IMR-90 (cell line): ENCODE data around the gene SDK1.

ENCODE experiments used
- BHLHE40 ChIP-seq: fragments of 150-350 bp; IDR thresholded peaks from 2 replicates; pipeline ENCODE4 v1.6.1; 2016; ENCODE audit warnings: mild to moderate bottlenecking, low read depth, low read length
- CEBPB ChIP-seq: IDR thresholded peaks from 2 replicates; pipeline ENCODE4 v1.6.1; 2012; ENCODE audit warnings: low read depth, low read length, improper control_type of control experiment
- CHD1 ChIP-seq: IDR thresholded peaks from 2 replicates; pipeline ENCODE4 v1.6.1; 2012; ENCODE audit warnings: low read depth, low read length, improper control_type of control experiment
- CTCF ChIP-seq: conservative IDR thresholded peaks from 2 replicates; pipeline ENCODE4 v1.5.1; 2012; ENCODE audit warnings: mild to moderate bottlenecking, low read depth, low read length, improper control_type of control experiment
- ELK1 ChIP-seq: fragments of 150-350 bp; IDR thresholded peaks from 2 replicates; pipeline ENCODE4 v1.6.1; 2016; ENCODE audit warnings: low read depth, mild to moderate bottlenecking, low read length, moderate library complexity, borderline replicate concordance
- FOS ChIP-seq: fragments of 150-350 bp; IDR thresholded peaks from 2 replicates; pipeline ENCODE4 v1.6.1; 2016; ENCODE audit warnings: low read depth, low read length
- MAFK ChIP-seq: IDR thresholded peaks from 2 replicates; pipeline ENCODE4 v1.6.1; 2012; ENCODE audit warnings: low read depth, low read length, improper control_type of control experiment
- MXI1 ChIP-seq: IDR thresholded peaks from 2 replicates; pipeline ENCODE4 v1.6.1; 2012; ENCODE audit warnings: low read depth, mild to moderate bottlenecking, low read length, moderate library complexity, borderline replicate concordance
- POLR2A ChIP-seq: IDR thresholded peaks from 2 replicates; pipeline ENCODE4 v1.6.1; 2012; ENCODE audit warnings: mild to moderate bottlenecking, low read depth, low read length
- RAD21 ChIP-seq: IDR thresholded peaks from 2 replicates; pipeline ENCODE4 v1.6.1; 2012; ENCODE audit warnings: low read length, improper control_type of control experiment
- RCOR1 ChIP-seq: IDR thresholded peaks from 2 replicates; pipeline ENCODE4 v1.6.1; 2012; ENCODE audit warnings: mild to moderate bottlenecking, low read length, improper control_type of control experiment; ENCODE audit not compliant: insufficient replicate concordance
- RFX5 ChIP-seq: IDR thresholded peaks from 2 replicates; pipeline ENCODE4 v1.8.0; 2012; ENCODE audit warnings: low read depth, mild to moderate bottlenecking, low read length, moderate library complexity
- SMC3 ChIP-seq: fragments of 150-350 bp; IDR thresholded peaks from 2 replicates; pipeline ENCODE4 v1.6.1; 2016; ENCODE audit warnings: low read depth, mild to moderate bottlenecking, antibody characterized with exemption, low read length, moderate library complexity
- USF2 ChIP-seq: fragments of 150-350 bp; IDR thresholded peaks from 2 replicates; pipeline ENCODE4 v1.6.1; 2017; ENCODE audit warnings: mild to moderate bottlenecking, antibody characterized with exemption, low read length, low read depth

- TF ChIP-seq POLR2A (no peak), CTCF (no peak), BHLHE40 (no peak), RAD21 (no peak), MAFK (no peak), CHD1 (no peak), SMC3 (no peak), ELK1 (no peak), CEBPB (no peak), MXI1 (no peak), USF2 (no peak), RCOR1 (no peak), RFX5 (no peak), FOS (no peak)
These were observed 943.0 kb downstream of the SDK1 start for GRCh38 chr7:4244041-4244440.
